ENCODE measurements around the gene TIGD3. TPM values are rescaled to one million over a fixed set of nuclear protein-coding genes. Genes with fewer than 3 reads are reported as not detected.

Gene TIGD3
- total and polyA plus RNA-seq, 2 of the 13 experiments (the other 11 are each of a cell fraction or from before 2014, with no cell fraction given): 0.49 to 4.9 TPM

DNA sequence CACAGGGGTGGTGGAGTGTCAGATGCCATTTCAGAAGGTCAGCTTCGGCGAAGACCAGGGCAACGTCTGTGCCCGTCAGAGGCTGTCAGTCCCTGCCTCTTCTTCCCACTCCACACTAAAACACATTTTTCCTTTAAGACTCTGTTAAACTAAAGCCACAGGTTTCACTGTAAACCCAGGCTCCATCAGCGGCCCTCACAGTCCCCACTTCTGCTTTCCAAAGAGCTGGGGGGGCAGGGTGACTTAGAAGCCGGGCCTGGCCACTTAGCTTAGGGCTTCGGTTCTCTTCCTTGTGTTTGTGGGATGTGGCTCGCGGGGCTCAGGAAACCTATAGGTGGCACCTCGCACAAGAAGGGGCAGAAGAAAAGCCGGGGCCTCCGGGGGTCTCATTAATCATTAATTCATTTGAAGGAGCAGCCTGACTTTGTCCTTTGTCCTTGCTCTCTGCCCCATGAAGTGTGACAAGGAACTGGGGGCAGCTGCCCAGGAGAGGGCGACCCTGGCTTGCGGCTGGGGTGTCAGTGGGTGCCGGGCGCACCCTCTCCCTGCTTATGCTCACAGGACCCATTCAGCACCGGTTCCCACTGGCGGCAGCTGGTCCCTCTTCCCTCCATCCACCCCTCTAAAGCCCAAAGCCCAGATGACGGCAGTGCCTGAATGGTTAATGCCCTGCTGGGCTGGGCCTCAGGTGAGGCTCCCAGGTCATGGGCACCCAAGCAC is 23.8 kb downstream of the TIGD3 start (continued):
- TF ChIP-seq, protein P1, sequence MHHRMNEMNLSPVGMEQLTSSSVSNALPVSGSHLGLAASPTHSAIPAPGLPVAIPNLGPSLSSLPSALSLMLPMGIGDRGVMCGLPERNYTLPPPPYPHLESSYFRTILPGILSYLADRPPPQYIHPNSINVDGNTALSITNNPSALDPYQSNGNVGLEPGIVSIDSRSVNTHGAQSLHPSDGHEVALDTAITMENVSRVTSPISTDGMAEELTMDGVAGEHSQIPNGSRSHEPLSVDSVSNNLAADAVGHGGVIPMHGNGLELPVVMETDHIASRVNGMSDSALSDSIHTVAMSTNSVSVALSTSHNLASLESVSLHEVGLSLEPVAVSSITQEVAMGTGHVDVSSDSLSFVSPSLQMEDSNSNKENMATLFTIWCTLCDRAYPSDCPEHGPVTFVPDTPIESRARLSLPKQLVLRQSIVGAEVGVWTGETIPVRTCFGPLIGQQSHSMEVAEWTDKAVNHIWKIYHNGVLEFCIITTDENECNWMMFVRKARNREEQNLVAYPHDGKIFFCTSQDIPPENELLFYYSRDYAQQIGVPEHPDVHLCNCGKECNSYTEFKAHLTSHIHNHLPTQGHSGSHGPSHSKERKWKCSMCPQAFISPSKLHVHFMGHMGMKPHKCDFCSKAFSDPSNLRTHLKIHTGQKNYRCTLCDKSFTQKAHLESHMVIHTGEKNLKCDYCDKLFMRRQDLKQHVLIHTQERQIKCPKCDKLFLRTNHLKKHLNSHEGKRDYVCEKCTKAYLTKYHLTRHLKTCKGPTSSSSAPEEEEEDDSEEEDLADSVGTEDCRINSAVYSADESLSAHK (CRISPR knock-in tag; IDR thresholded peaks at IDR 0.05; ENCODE audit: borderline replicate concordance): no peak
- TF ChIP-seq MED8 (CRISPR knock-in tag; IDR thresholded peaks at IDR 0.05; ENCODE audit: insufficient replicate concordance): no peak
- TF ChIP-seq, protein P2, sequence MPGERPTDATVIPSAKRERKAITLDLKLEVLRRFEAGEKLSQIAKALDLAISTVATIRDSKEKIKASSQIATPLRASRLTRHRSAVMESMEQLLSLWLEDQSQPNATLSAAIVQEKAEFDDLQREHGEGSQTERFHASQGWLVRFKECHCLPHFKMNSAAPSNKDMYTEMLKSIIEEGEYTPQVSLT (CRISPR knock-in tag; IDR thresholded peaks at IDR 0.05; ENCODE audit: borderline replicate concordance, low read depth): no peak
- TF ChIP-seq, protein P3, sequence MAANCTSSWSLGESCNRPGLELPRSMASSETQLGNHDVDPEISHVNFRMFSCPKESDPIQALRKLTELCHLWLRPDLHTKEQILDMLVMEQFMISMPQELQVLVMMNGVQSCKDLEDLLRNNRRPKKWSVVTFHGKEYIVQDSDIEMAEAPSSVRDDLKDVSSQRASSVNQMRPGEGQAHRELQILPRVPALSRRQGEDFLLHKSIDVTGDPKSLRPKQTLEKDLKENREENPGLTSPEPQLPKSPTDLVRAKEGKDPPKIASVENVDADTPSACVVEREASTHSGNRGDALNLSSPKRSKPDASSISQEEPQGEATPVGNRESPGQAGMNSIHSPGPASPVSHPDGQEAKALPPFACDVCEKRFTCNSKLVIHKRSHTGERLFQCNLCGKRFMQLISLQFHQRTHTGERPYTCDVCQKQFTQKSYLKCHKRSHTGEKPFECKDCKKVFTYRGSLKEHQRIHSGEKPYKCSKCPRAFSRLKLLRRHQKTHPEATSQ (CRISPR knock-in tag; IDR thresholded peaks at IDR 0.05; ENCODE audit: borderline replicate concordance): no peak
- no peak for TF ChIP-seq ZNF180 (CRISPR knock-in tag; IDR thresholded peaks at IDR 0.05; ENCODE audit: borderline replicate concordance, low read depth)
- TF ChIP-seq, protein P4, sequence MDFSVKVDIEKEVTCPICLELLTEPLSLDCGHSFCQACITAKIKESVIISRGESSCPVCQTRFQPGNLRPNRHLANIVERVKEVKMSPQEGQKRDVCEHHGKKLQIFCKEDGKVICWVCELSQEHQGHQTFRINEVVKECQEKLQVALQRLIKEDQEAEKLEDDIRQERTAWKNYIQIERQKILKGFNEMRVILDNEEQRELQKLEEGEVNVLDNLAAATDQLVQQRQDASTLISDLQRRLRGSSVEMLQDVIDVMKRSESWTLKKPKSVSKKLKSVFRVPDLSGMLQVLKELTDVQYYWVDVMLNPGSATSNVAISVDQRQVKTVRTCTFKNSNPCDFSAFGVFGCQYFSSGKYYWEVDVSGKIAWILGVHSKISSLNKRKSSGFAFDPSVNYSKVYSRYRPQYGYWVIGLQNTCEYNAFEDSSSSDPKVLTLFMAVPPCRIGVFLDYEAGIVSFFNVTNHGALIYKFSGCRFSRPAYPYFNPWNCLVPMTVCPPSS (IDR thresholded peaks at IDR 0.05): no peak
- no peak for TF ChIP-seq KDM1A (CRISPR knock-in tag; IDR thresholded peaks at IDR 0.05)
- TF ChIP-seq ZNF577 (CRISPR knock-in tag; IDR thresholded peaks at IDR 0.05; ENCODE audit: borderline replicate concordance, low read depth): no peak
- no peak for TF ChIP-seq ZNF879 (CRISPR knock-in tag; IDR thresholded peaks at IDR 0.05)
- TF ChIP-seq JDP2 (CRISPR knock-in tag; IDR thresholded peaks at IDR 0.05; ENCODE audit: borderline replicate concordance): no peak
- TF ChIP-seq, protein P5, sequence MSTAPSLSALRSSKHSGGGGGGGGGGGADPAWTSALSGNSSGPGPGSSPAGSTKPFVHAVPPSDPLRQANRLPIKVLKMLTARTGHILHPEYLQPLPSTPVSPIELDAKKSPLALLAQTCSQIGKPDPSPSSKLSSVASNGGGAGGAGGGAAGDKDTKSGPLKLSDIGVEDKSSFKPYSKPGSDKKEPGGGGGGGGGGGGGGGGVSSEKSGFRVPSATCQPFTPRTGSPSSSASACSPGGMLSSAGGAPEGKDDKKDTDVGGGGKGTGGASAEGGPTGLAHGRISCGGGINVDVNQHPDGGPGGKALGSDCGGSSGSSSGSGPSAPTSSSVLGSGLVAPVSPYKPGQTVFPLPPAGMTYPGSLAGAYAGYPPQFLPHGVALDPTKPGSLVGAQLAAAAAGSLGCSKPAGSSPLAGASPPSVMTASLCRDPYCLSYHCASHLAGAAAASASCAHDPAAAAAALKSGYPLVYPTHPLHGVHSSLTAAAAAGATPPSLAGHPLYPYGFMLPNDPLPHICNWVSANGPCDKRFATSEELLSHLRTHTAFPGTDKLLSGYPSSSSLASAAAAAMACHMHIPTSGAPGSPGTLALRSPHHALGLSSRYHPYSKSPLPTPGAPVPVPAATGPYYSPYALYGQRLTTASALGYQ (CRISPR knock-in tag; IDR thresholded peaks at IDR 0.05): no peak
- TF ChIP-seq SRSF4 (IDR thresholded peaks at IDR 0.05; ENCODE audit: low read depth, low read length, poor library complexity, severe bottlenecking): no peak
- no peak for TF ChIP-seq IKZF4 (CRISPR knock-in tag; IDR thresholded peaks at IDR 0.05; ENCODE audit: borderline replicate concordance, low read depth, not compliant biosample characterization)
- TF ChIP-seq, protein P6, sequence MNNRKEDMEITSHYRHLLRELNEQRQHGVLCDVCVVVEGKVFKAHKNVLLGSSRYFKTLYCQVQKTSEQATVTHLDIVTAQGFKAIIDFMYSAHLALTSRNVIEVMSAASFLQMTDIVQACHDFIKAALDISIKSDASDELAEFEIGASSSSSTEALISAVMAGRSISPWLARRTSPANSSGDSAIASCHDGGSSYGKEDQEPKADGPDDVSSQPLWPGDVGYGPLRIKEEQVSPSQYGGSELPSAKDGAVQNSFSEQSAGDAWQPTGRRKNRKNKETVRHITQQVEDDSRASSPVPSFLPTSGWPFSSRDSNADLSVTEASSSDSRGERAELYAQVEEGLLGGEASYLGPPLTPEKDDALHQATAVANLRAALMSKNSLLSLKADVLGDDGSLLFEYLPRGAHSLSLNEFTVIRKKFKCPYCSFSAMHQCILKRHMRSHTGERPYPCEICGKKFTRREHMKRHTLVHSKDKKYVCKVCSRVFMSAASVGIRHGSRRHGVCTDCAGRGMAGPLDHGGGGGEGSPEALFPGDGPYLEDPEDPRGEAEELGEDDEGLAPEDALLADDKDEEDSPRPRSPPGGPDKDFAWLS (CRISPR knock-in tag; IDR thresholded peaks at IDR 0.05; ENCODE audit: borderline replicate concordance): no peak
- TF ChIP-seq, protein P7, sequence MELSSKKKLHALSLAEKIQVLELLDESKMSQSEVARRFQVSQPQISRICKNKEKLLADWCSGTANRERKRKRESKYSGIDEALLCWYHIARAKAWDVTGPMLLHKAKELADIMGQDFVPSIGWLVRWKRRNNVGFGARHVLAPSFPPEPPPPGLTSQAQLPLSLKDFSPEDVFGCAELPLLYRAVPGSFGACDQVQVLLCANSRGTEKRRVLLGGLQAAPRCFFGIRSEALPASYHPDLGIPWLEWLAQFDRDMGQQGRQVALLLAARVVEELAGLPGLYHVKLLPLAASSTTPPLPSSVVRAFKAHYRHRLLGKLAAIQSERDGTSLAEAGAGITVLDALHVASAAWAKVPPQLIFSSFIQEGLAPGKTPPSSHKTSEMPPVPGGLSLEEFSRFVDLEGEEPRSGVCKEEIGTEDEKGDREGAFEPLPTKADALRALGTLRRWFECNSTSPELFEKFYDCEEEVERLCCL (CRISPR knock-in tag; IDR thresholded peaks at IDR 0.05; ENCODE audit: borderline replicate concordance): no peak
- TF ChIP-seq NR3C1 (CRISPR knock-in tag; IDR thresholded peaks at IDR 0.05): no peak
